Ishikawa (cell line): Measurements from ENCODE around the gene PLPP2.

Experiments
- CEBPB ChIP-seq: IDR thresholded peaks from 2 replicates; pipeline ENCODE4 v1.6.1; 2012
- CREB1 ChIP-seq: IDR thresholded peaks from 2 replicates; pipeline ENCODE4 v1.6.1; 2012; ENCODE audit warnings: low read depth
- EGR1 ChIP-seq: IDR thresholded peaks from 2 replicates; pipeline ENCODE4 v1.6.1; 2012
- EP300 ChIP-seq: IDR thresholded peaks from 2 replicates; pipeline ENCODE4 v1.6.1; 2012; ENCODE audit warnings: borderline replicate concordance
- MAX ChIP-seq: IDR thresholded peaks from 2 replicates; pipeline ENCODE4 v1.6.1; 2012
- NFIC ChIP-seq: IDR thresholded peaks from 2 replicates; pipeline ENCODE4 v1.6.1; 2012
- RAD21 ChIP-seq: IDR thresholded peaks from 2 replicates; pipeline ENCODE4 v1.6.1; 2012; ENCODE audit warnings: low read depth
- REST ChIP-seq: IDR thresholded peaks from 2 replicates; pipeline ENCODE4 v1.6.1; 2012; ENCODE audit warnings: low read depth, mild to moderate bottlenecking
- TAF1 ChIP-seq: IDR thresholded peaks from 2 replicates; pipeline ENCODE4 v1.6.1; 2012; ENCODE audit warnings: low read depth, mild to moderate bottlenecking
- TCF12 ChIP-seq: IDR thresholded peaks from 2 replicates; pipeline ENCODE4 v1.6.1; 2012; ENCODE audit warnings: low read depth
- TEAD4 ChIP-seq: IDR thresholded peaks from 2 replicates; pipeline ENCODE4 v1.6.1; 2012
- USF1 ChIP-seq: IDR thresholded peaks from 2 replicates; pipeline ENCODE4 v1.6.1; 2012
- YY1 ChIP-seq: IDR thresholded peaks from 2 replicates; pipeline ENCODE4 v1.6.1; 2012; ENCODE audit warnings: low read depth

- TF ChIP-seq YY1 (no peak), CREB1 (no peak), TCF12 (no peak), EP300 (no peak), MAX (no peak), TAF1 (no peak), REST (no peak), EGR1 (no peak), RAD21 (no peak), NFIC (no peak), TEAD4 (no peak), CEBPB (no peak), USF1 (no peak)
Measured at GRCh38 chr19:340620-341385, 49.6 kb upstream of the PLPP2 start.
